ENCODE measurements around the gene GPR171.

GPR171 gene

DNA sequence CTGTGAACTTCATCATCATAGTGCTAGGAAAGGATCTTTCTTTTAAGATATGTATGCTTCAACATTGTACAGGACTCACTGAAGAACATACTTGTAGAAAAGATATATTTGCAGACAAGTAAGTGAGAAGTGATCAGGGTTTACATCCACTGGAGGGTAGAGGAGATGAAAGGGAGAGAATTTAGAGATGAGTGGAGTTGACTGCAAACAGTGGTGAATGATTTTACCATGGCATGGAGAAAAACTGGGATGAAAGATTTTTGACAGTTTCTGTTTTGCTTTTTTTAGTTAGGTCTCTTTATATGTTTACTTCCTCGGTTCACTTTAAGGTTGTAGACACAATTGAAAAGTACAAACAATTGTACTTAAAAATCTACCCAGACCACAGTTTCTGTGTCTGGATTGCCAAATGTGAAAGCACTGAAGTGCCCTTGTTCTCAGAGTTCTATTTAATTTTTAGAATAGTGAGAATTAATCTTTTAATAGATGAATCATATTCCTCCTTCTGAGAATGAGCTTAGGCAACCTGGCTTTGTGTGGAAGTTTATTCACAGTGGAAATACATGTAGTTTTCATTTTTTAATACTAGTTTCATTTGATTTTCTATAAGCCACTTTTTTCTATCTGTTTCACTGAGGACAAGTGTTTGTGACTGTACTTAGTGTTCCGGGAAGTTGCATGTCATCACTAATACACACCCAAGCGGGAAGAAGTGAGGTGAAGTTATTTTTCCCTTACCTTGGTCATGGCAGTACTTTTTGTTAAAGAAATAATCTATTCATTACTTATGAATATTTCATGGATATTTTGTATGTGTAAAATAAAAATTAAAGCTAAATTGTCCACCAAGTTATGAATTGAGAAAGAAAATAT lies 1.8 kb upstream of the GPR171 start:
- H3K4me3 ChIP-seq = no peak overlapping the region
- H3K4me1 ChIP-seq = no peaks in the 10 kb centered on the region
- H3K9me3 ChIP-seq = no peaks in the 10 kb centered on the region
- in situ Hi-C loops (cut with MboI; ENCODE audit: low sequenced_read_pairs) = no loop called here
- DNase-seq (ENCODE audit: low spot score in 2 of 2) = no peak
- no peaks in the 10 kb centered on the region for H3K27me3 ChIP-seq (ENCODE audit: low read depth)
- H3K36me3 ChIP-seq (replicated peaks) = no peaks in the 10 kb centered on the region

DNA sequence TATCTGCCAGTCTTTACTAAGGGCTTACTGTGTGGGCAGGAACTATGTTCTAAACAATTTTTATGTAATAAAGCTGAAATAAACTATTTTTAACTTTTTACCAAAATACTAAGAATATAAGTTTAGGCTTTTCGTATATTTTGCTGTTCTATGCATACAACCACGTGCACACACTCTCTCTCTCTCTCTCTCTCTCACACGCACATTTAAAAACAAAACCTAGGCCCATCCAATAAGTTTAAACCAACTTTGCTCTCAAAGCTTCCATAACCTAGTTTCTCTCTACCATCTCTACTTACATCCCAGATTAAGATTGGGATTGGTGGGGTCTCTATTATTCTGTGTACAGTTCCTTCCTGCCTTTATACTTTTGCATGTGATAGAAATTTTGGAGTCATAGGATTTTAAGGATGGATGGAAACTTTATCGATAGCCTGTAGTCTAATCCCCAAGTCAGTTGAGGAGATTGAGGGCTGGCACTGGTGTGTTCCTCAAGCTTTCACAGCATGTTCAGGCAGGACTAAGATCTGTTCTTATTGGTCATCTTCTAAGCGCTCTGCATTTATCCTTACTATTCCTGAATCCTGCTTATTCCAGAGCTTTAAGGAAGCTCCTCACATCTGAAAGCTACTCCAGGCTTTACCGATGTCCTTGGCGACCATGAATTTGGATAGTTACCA lies 1.8 kb downstream of the GPR171 start:
- DNase-seq (ENCODE audit: low spot score in 2 of 2) = no peak
- in situ Hi-C loops (cut with MboI; ENCODE audit: low sequenced_read_pairs) = no loop called here
- Histone ChIP-seq H3K9me3 (no peaks in the 10 kb centered on the region), H3K27me3 (ENCODE audit: low read depth) (no peaks in the 10 kb centered on the region), H3K4me1 (peaks cover 6% of the 10 kb centered on the region), H3K4me3 (no peak overlapping the region), H3K36me3 (replicated peaks) (no peaks in the 10 kb centered on the region)

DNA sequence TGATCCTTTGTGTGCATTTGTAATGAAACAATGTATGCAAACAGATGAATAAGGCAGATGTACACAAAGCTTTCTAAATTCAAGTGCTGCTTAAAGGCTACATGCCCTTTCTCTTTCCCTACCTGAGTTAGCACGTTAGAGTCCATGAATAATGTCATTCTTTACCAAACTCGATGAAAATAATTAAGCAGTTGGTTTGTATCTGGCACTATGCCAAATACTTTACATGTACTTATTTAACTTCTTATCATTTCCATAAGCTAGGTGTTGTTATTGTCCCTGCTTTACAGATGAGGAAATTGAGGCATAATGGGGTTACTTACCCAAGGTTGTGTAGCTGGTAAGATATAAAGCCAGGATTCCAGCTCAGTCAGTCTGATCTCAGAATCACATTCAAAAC lies 2.4 kb downstream of the GPR171 start:
- Histone ChIP-seq H3K4me1 (peaks cover 9% of the 10 kb centered on the region), H3K4me3 (no peak overlapping the region), H3K9me3 (no peaks in the 10 kb centered on the region), H3K36me3 (replicated peaks) (no peaks in the 10 kb centered on the region), H3K27me3 (ENCODE audit: low read depth) (no peaks in the 10 kb centered on the region)
- no peak for DNase-seq (ENCODE audit: low spot score in 2 of 2)
- in situ Hi-C loops (cut with MboI; ENCODE audit: low sequenced_read_pairs) = no loop called here

DNA sequence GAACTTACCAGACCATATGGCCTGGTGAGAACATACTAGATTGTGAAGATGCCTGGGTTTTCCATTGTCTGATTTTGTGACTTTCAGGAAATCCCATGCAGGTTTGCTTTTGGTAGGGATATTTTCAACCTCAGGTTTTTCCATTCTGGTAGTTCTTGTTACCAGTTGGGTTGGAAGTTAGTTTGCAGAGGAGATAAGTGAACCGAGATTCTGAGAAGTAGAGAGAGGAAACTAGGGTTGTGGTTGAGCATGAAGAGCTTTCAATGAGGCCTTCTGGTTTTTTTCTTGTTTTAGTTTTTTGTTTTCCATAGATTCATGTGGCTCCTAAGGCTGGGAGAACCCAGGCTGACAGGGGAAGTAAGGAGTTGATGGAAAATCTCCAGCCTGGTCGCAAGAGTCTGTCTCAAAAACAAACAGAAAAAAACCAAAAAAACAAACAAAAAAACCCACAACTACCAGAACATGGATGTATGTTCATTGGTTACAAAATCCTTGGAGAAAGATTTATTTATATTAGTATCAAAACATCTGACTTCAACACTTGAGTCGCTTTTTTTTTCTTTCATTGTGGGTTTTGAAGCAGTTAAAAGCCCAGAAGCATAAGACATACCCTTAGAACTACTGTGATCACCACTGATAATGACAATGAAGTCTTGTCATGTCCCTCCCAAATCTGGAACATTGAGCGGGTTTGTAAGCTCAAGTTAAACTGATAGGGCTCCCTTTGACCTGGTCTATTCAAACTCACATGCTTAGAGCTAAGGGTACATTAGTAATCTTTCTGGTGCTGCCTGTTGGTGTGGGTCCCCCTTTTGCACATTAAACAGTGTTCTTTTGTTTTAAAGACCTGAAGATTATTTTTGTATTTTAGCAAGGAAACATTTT lies 3.2 kb downstream of the GPR171 start:
- Histone ChIP-seq H3K4me1 (peaks cover 12% of the 10 kb centered on the region), H3K36me3 (replicated peaks) (no peaks in the 10 kb centered on the region), H3K27me3 (ENCODE audit: low read depth) (no peaks in the 10 kb centered on the region), H3K4me3 (no peak overlapping the region), H3K9me3 (no peaks in the 10 kb centered on the region)
- no peak for DNase-seq (ENCODE audit: low spot score in 2 of 2)
- in situ Hi-C loops (cut with MboI; ENCODE audit: low sequenced_read_pairs) = no loop called here

DNA sequence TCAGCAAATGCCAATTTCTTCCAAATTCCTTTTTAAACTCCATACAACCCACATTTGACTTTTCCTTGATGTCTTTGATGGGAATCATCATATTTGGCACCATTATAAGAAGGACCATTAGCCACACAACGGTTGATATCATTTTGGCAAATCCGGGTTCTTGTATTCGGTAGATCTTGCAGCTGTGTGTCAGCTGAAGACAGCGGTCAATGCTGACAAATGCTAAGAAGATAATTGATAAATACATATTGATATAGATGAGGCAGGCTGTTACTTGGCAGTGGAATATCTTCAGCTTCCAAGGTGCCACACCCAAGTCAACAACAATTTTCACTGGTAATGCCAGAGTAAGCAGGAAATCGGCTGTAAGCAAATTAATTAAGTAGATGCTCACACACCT lies 4.2 kb downstream of the GPR171 start:
- in situ Hi-C loops (cut with MboI; ENCODE audit: low sequenced_read_pairs) = no loop called here
- no peaks in the 10 kb centered on the region for H3K27me3 ChIP-seq (ENCODE audit: low read depth)

DNA sequence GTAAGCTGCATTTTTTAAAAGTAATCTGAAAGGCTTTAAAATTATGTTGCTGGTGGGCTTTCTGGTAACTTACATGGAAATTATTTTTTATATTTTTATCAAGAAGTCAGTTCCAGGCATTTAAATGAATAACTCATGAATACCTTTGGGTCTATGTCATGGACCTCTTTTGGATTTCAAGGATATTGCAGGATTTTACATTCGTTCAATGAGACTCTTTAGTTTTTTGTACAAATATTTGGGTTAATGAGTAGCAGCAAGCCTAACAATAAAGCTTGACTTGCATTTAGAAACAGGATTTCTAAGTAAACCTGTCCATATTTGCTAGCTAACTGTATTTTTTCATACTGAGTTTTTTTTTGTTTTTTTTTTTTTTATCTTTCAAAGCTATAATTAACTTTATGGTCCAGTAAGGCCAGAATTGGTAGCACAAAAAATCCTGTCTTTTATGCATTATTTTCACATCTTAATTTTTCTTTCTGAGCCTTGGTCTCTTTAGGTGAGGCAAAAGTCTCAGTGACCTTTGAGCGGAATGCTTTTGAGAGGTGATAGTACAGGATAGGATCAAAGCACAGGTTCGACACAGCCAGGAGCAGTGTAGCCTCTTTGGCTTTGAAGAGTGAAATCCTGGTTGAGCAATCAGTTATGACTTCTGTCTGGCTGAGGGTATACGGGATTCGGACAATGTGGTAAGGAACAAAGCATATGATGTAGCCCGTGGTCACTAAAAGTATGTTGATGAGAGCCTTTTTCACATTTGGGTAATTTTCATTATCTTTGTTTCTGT lies 4.8 kb downstream of the GPR171 start:
- in situ Hi-C loops (cut with MboI; ENCODE audit: low sequenced_read_pairs) = no loop called here
- no peak for DNase-seq (ENCODE audit: low spot score in 2 of 2)
- H3K27me3 ChIP-seq (ENCODE audit: low read depth) = no peaks in the 10 kb centered on the region
- no peak overlapping the region for H3K4me3 ChIP-seq
- peaks cover 12% of the 10 kb centered on the region for H3K4me1 ChIP-seq
- no peaks in the 10 kb centered on the region for H3K9me3 ChIP-seq
- no peaks in the 10 kb centered on the region for H3K36me3 ChIP-seq (replicated peaks)

More for the DNA sequence above, 4.2 kb downstream of the GPR171 start:
- no peaks in the 10 kb centered on the region for H3K36me3 ChIP-seq (replicated peaks)
- DNase-seq (ENCODE audit: low spot score in 2 of 2) = no peak
- no peaks in the 10 kb centered on the region for H3K9me3 ChIP-seq
- peaks cover 12% of the 10 kb centered on the region for H3K4me1 ChIP-seq
- H3K4me3 ChIP-seq = no peak overlapping the region

DNA sequence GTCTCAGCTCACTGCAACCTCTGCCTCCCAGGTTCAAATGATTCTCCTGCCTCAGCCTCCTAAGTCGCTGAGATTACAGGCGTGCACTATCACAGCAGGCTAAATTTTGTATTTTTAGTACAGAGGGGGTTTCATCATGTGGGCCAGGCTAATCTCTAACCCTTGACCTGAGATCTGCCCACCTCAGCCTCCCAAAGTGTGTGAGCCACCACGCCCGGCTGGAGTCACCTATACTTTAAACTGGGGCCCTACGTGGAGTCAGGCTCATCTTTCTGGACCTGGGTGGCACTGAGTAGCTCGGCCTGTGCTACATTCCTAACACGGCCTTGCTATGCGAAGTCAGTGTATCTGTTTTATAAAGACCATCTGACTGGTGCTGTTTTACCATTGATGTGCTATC lies 5.8 kb downstream of the GPR171 start:
- Histone ChIP-seq H3K9me3 (no peaks in the 10 kb centered on the region), H3K4me3 (no peak overlapping the region), H3K27me3 (ENCODE audit: low read depth) (no peaks in the 10 kb centered on the region), H3K4me1 (peaks cover 12% of the 10 kb centered on the region), H3K36me3 (replicated peaks) (no peaks in the 10 kb centered on the region)
- in situ Hi-C loops (cut with MboI; ENCODE audit: low sequenced_read_pairs) = no loop called here
- no peak for DNase-seq (ENCODE audit: low spot score in 2 of 2)

DNA sequence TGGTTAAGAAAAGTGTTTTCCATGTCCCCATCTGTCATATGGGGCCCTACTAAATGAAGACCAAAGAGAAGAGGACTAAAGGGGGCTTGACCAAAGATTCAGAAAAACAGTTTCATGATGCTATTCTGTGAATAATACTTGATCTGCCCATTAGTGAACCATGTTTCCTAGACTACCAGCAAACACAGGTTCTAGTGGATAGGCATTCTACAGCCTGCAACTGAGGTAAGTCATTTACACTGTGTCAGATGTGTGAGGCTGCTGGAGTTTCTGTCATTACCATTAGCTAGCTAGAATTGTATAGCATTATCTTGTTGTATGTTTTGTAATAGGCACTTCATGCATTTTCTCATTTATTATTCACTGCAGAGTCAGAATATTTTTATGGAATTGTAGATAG lies 6.6 kb downstream of the GPR171 start:
- Histone ChIP-seq H3K36me3 (replicated peaks) (no peaks in the 10 kb centered on the region), H3K9me3 (no peaks in the 10 kb centered on the region), H3K4me3 (no peak overlapping the region), H3K27me3 (ENCODE audit: low read depth) (no peaks in the 10 kb centered on the region), H3K4me1 (peaks cover 12% of the 10 kb centered on the region)
- DNase-seq (ENCODE audit: low spot score in 2 of 2) = no peak
- in situ Hi-C loops (cut with MboI; ENCODE audit: low sequenced_read_pairs) = no loop called here

DNA sequence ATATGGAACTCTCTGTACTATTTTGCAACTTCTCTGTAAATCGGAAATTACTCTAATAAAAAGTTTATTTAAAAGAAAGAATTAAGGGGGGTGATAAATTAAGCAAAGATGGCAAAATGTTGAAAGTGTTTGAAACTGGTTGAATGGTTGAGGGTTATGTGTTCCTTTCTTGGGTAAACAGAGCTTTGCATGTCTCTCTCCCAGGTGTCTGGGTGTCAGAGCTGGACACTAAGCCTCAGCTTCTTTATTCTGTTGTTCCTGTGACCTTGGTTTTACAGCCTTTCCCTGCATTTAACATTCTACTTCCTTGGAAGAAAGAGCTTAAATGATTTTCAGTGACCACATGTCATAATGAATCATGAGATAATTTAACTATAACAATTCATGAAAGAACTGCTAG lies 7.2 kb downstream of the GPR171 start:
- no peaks in the 10 kb centered on the region for H3K9me3 ChIP-seq
- in situ Hi-C loops (cut with MboI; ENCODE audit: low sequenced_read_pairs) = no loop called here
- peaks cover 2% of the 10 kb centered on the region; the same call in 1 of the 2 replicates for H3K36me3 ChIP-seq (replicated peaks)
- no peak overlapping the region for H3K4me3 ChIP-seq
- peaks cover 12% of the 10 kb centered on the region for H3K4me1 ChIP-seq
- H3K27me3 ChIP-seq (ENCODE audit: low read depth) = no peaks in the 10 kb centered on the region
- DNase-seq (ENCODE audit: low spot score in 2 of 2) = peak; percentile 53 to 85

DNA sequence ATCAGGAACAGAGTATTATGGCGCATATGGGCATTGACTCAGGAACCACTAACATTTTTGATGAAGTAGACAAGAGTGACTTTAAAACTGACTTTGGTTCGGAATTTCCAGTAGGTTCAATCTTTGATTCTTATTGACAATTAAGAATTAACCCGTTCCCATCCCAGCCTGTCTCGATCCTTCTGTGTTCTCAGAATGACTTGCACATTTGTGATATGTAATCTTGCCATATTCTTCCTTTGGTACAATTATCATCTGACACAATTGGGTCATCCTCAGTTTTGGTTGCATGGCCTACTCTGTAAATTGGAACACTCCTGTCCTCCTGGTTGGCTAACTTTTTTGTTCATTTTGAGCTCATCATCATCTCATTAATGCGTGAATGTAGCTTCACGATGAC lies 10.5 kb downstream of the GPR171 start:
- DNase-seq (ENCODE audit: low spot score in 2 of 2) = no peak
- no peaks in the 10 kb centered on the region for H3K9me3 ChIP-seq
- H3K4me3 ChIP-seq = no peak overlapping the region
- peaks cover 4% of the 10 kb centered on the region; the same call in 1 of the 2 replicates for H3K36me3 ChIP-seq (replicated peaks)
- peaks cover 12% of the 10 kb centered on the region for H3K4me1 ChIP-seq
- H3K27me3 ChIP-seq (ENCODE audit: low read depth) = no peaks in the 10 kb centered on the region
- in situ Hi-C loops (cut with MboI; ENCODE audit: low sequenced_read_pairs) = no loop called here

DNA sequence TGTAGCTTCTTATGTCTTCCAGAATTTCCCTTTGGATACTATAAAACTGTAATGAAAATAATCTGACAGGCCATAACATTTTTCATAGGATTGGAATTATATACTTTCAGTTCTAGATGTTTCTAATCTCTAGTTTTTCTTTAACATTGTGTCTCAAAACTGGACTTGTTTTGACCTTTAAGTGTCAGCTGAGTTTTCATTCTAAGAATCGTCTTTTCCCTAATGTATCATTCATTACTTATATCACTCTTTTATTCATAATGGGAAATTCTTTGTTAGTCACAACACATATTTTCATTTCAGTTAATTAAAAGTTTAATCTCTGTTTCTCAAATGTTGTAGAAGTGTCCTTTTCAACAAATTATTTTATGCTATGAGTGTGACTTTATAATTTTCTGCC lies 11.9 kb downstream of the GPR171 start:
- Histone ChIP-seq H3K4me3 (no peak overlapping the region), H3K9me3 (no peaks in the 10 kb centered on the region)
- in situ Hi-C loops (cut with MboI; ENCODE audit: low sequenced_read_pairs) = no loop called here

DNA sequence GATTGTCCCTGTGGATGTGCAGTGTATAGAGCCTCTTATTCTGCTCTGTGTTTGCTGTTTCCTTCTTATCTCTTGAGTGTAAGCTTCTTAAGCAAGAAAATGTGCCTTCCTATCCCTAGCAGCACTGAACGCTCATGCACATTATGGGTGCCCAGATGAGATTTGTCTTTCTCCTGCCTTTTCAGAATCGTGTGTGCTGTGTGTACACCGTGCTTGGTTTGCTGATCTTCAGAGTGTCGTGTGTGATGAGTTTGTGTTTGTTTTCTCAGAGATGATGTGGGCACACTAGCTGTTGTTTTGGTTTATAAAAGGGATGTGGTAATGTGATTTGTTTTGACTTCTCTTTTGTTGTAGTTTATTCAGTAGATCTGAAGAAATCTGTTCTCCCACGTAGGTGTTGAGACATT lies 19.7 kb downstream of the GPR171 start:
- in situ Hi-C loops (cut with MboI; ENCODE audit: low sequenced_read_pairs) = no loop called here

More for the DNA sequence above, 11.9 kb downstream of the GPR171 start:
- Histone ChIP-seq H3K27me3 (ENCODE audit: low read depth) (no peaks in the 10 kb centered on the region), H3K4me1 (peaks cover 5% of the 10 kb centered on the region), H3K36me3 (replicated peaks) (peaks cover 4% of the 10 kb centered on the region; the same call in 1 of the 2 replicates)
- DNase-seq (ENCODE audit: low spot score in 2 of 2) = no peak

More for the DNA sequence above, 19.7 kb downstream of the GPR171 start:
- Histone ChIP-seq H3K4me3 (no peak overlapping the region), H3K27me3 (ENCODE audit: low read depth) (no peaks in the 10 kb centered on the region), H3K9me3 (no peaks in the 10 kb centered on the region), H3K4me1 (no peaks in the 10 kb centered on the region), H3K36me3 (replicated peaks) (no peaks in the 10 kb centered on the region)
- no peak for DNase-seq (ENCODE audit: low spot score in 2 of 2)
